CD4-positive, alpha-beta T cell (primary cell): Measurements from ENCODE around the gene CPEB1. TPM values are rescaled to one million over a fixed set of nuclear protein-coding genes. Genes with fewer than 3 reads are reported as not detected.
"Not testable (repeated sequence)": the region's sequence is repeated elsewhere in the genome, so short reads cannot be mapped to it uniquely, and the experiment has no call there.

Source experiments
- ATAC-seq: fragments of 200-7000 bp; cut with Tn5 transposase; one replicate; pipeline ENCODE4 v1.10.0; 2022; ENCODE audit warnings: mild to moderate bottlenecking; ENCODE audit not compliant: poor library complexity
- CTCF ChIA-PET: fragments of 350-600 bp; sonication (Branson Sonifier 250); formaldehyde crosslinking; loops from one replicate; lab custom pipeline; 2021; ENCODE audit warnings: antibody characterized with exemption, inconsistent platforms; lab: Charles Lee
- POLR2A ChIA-PET: fragments of 350-600 bp; sonication (Branson Sonifier 250); formaldehyde crosslinking; loops from one replicate; lab custom pipeline; 2021; ENCODE audit warnings: antibody characterized with exemption, inconsistent platforms; lab: Charles Lee
- DNase-seq, 14 experiments: peaks; one replicate each; pipeline ENCODE4 v3.0.0-alpha.2; 2013 to 2020; ENCODE audit warnings: mixed read lengths in 2 of 14
- H3K27ac ChIP-seq, 2 donors: one replicate each; pipeline versions ENCODE4 v1.5.1 to v1.7.0; 2013; ENCODE audit warnings: low read length in 2 of 2, low read depth in 1 of 2, mild to moderate bottlenecking in 1 of 2
- H3K27me3 ChIP-seq, 2 experiments: 1 replicate in 1 of 2; 2 replicates in 1 of 2; pipeline versions ENCODE4 v1.6.1 to v1.7.0; 2013; ENCODE audit warnings: low read length in 2 of 2, control low read depth in 1 of 2, mild to moderate bottlenecking in 1 of 2, moderate library complexity in 1 of 2; ENCODE audit not compliant: insufficient read depth in 2 of 2, control insufficient read depth in 1 of 2
- H3K36me3 ChIP-seq: one replicate; pipeline ENCODE4 v1.6.1; 2013; ENCODE audit warnings: low read length, control low read depth; ENCODE audit not compliant: insufficient read depth
- H3K4me1 ChIP-seq: one replicate; pipeline ENCODE4 v1.6.1; 2013; ENCODE audit warnings: low read length, control low read depth; ENCODE audit not compliant: insufficient read depth
- H3K4me3 ChIP-seq: one replicate; pipeline ENCODE4 v1.5.1; 2013; ENCODE audit warnings: mild to moderate bottlenecking, low read length, moderate library complexity
- H3K9me3 ChIP-seq, 2 experiments: 1 replicate in 1 of 2; 2 replicates in 1 of 2; pipeline versions ENCODE4 v1.6.1 to v1.7.0; 2013; ENCODE audit warnings: low read length in 2 of 2, mild to moderate bottlenecking in 2 of 2, control low read depth in 1 of 2, moderate library complexity in 1 of 2; ENCODE audit not compliant: control insufficient read depth in 1 of 2, insufficient read depth in 1 of 2
- H3K27ac Mint-ChIP-seq: one replicate; pipeline ENCODE4 v1.8.0; 2020; ENCODE audit warnings: mixed read lengths
- H3K27me3 Mint-ChIP-seq: one replicate; pipeline ENCODE4 v1.8.0; 2021; ENCODE audit warnings: mixed read lengths
- H3K36me3 Mint-ChIP-seq: one replicate; pipeline ENCODE4 v1.8.0; 2021; ENCODE audit warnings: low read depth, mixed read lengths
- H3K4me1 Mint-ChIP-seq: one replicate; pipeline ENCODE4 v1.8.0; 2021; ENCODE audit warnings: low read depth, mixed read lengths
- H3K4me3 Mint-ChIP-seq: one replicate; pipeline ENCODE4 v1.8.0; 2020; ENCODE audit warnings: mild to moderate bottlenecking, mixed read lengths
- H3K9me3 Mint-ChIP-seq: one replicate; pipeline ENCODE4 v1.8.0; 2020; ENCODE audit warnings: mixed read lengths
- CTCF ChIP-seq: fragments of 200-600 bp; IDR thresholded peaks from one replicate; pipeline ENCODE4 v1.8.0; 2022; ENCODE audit warnings: antibody characterized with exemption, mild to moderate bottlenecking
- intact Hi-C, 2 experiments: fragments of 100-400 bp; cut with DNase I in 1 of 2; cut with micrococcal nuclease in 1 of 2; formaldehyde crosslinking; loops; one replicate each; pipeline versions ENCODE4 v1.15.1 to v1.9.0; 2023 to 2025; cut with DNase I, micrococcal nuclease
- total RNA-seq, 174 experiments: library from RNA in 2 of 174; stranded (reverse) in 2 of 174; gene quantifications; one replicate each; pipeline ENCODE4 v1.2.3 and lab custom pipeline; 2021 to 2026

CPEB1 gene
- total RNA-seq, 2 experiments from 2014 or later = 0.19 to 0.61 TPM

GRCh38 chr15:82536409-82537350 is 110.5 kb downstream of the CPEB1 start:
- peaks cover 0 to 3% of the 10 kb centered on the region in 2 experiments for H3K9me3 ChIP-seq
- H3K27ac ChIP-seq = no peak overlapping the region
- CTCF ChIA-PET = interaction anchor here (1.4 kb wide), 1 partner anchor 15 kb away, joined by 3 read pairs; no protein-coding TSS in a partner anchor

GRCh38 chr15:82535566-82536408 is 111.4 kb downstream of the CPEB1 start:
- Histone ChIP-seq H3K4me1 (peaks cover 29% of the 10 kb centered on the region), H3K27ac (no peak overlapping the region), H3K4me3 (no peak overlapping the region), H3K36me3 (peaks cover 46% of the 10 kb centered on the region), H3K27me3 (no peaks in the 10 kb centered on the region), H3K9me3 (peaks cover 0 to 3% of the 10 kb centered on the region in 2 experiments)
- Mint-ChIP-seq H3K9me3 (no peaks in the 10 kb centered on the region), H3K27ac (no peak overlapping the region), H3K4me3 (no peak overlapping the region), H3K36me3 (peaks cover 79% of the 10 kb centered on the region), H3K27me3 (no peaks in the 10 kb centered on the region), H3K4me1 (peaks cover 34% of the 10 kb centered on the region)
- no peak for TF ChIP-seq CTCF
- intact Hi-C loops = loop anchor here in 1 of 2 experiments (5.0 kb wide), 1 partner anchor 147 kb away; no protein-coding TSS in a partner anchor
- POLR2A ChIA-PET = interaction anchor here (0.7 kb wide), 1 partner anchor 475 kb away, joined by 4 read pairs; the partner anchor contains the start of gene C15orf40
- no peak for ATAC-seq
- no peak for DNase-seq
- CTCF ChIA-PET = no interaction called here

More at GRCh38 chr15:82536409-82537350, 110.5 kb downstream of the CPEB1 start:
- Mint-ChIP-seq H3K4me3 (peak overlapping the region; percentile 69), H3K36me3 (peaks cover 81% of the 10 kb centered on the region), H3K27me3 (no peaks in the 10 kb centered on the region), H3K27ac (peak overlapping the region; percentile 12), H3K4me1 (peaks cover 39% of the 10 kb centered on the region), H3K9me3 (no peaks in the 10 kb centered on the region)
- no peak for ATAC-seq
- H3K4me1 ChIP-seq = peaks cover 32% of the 10 kb centered on the region
- no peaks in the 10 kb centered on the region for H3K27me3 ChIP-seq
- intact Hi-C loops = loop anchor here in 1 of 2 experiments (5.0 kb wide), 1 partner anchor 146 kb away; no protein-coding TSS in a partner anchor
- TF ChIP-seq CTCF = no peak
- peak in 1 of 14 experiments; percentile 12 for DNase-seq
- H3K36me3 ChIP-seq = peaks cover 46% of the 10 kb centered on the region
- no peak overlapping the region for H3K4me3 ChIP-seq
- POLR2A ChIA-PET = interaction anchor here (0.7 kb wide), 1 partner anchor 474 kb away, joined by 4 read pairs; the partner anchor contains the start of gene C15orf40

- not testable (repeated sequence) for H3K4me3 ChIP-seq
Measured at GRCh38 chr15:82535151-82535550, 112.0 kb downstream of the CPEB1 start.

GRCh38 chr15:82534457-82534861 is 112.7 kb downstream of the CPEB1 start:
- ATAC-seq, H3K9me3 ChIP-seq, H3K4me3 Mint-ChIP-seq, DNase-seq, H3K4me3 ChIP-seq, intact Hi-C loops, H3K27ac ChIP-seq, H3K27me3 ChIP-seq, H3K27ac Mint-ChIP-seq, POLR2A ChIA-PET, H3K27me3 Mint-ChIP-seq, CTCF ChIA-PET, H3K9me3 Mint-ChIP-seq: not testable (repeated sequence)
- Mint-ChIP-seq H3K4me1 (peaks cover 24% of the 10 kb centered on the region), H3K36me3 (peaks cover 69% of the 10 kb centered on the region)
- H3K4me1 ChIP-seq = peaks cover 24% of the 10 kb centered on the region
- peaks cover 46% of the 10 kb centered on the region for H3K36me3 ChIP-seq

More at GRCh38 chr15:82535151-82535550, 112.0 kb downstream of the CPEB1 start:
- H3K27ac ChIP-seq, H3K9me3 Mint-ChIP-seq, H3K27me3 ChIP-seq, H3K9me3 ChIP-seq, H3K27me3 Mint-ChIP-seq, H3K27ac Mint-ChIP-seq, DNase-seq, CTCF ChIA-PET, H3K4me3 Mint-ChIP-seq, POLR2A ChIA-PET, ATAC-seq: not testable (repeated sequence)
- Histone ChIP-seq H3K36me3 (peaks cover 46% of the 10 kb centered on the region), H3K4me1 (peaks cover 30% of the 10 kb centered on the region)
- intact Hi-C loops = loop anchor here in 1 of 2 experiments (5.0 kb wide), 1 partner anchor 147 kb away; no protein-coding TSS in a partner anchor
- H3K4me1 Mint-ChIP-seq = peaks cover 27% of the 10 kb centered on the region
- peaks cover 76% of the 10 kb centered on the region for H3K36me3 Mint-ChIP-seq
